Osteoblast (primary cell): ENCODE measurements around the gene KIF1B. TPM values are rescaled to one million over a fixed set of nuclear protein-coding genes. Genes with fewer than 3 reads are reported as not detected.

Experiments
- DNase-seq: peaks from one replicate; pipeline ENCODE4 v3.0.0; 2011; ENCODE audit warnings: low spot score, mixed read lengths; ENCODE audit not compliant: insufficient read length; ENCODE audit errors: missing footprints
- H2AFZ ChIP-seq: 2 replicates; pipeline ENCODE4 v1.6.0; 2011; ENCODE audit warnings: mild to moderate bottlenecking, low read length
- H3K27ac ChIP-seq: 2 replicates; pipeline ENCODE4 v1.5.1; 2011; ENCODE audit warnings: mild to moderate bottlenecking, low read depth, low read length, moderate library complexity
- H3K27me3 ChIP-seq: 2 replicates; pipeline ENCODE4 v1.6.0; 2012; ENCODE audit warnings: mild to moderate bottlenecking, control low read depth, inconsistent platforms, low read length, moderate library complexity; ENCODE audit not compliant: insufficient read depth
- H3K36me3 ChIP-seq: 2 replicates; pipeline ENCODE4 v1.5.1; 2011; ENCODE audit warnings: mild to moderate bottlenecking, low read length, control low read depth, moderate library complexity; ENCODE audit not compliant: insufficient read depth
- H3K4me1 ChIP-seq: 2 replicates; pipeline ENCODE4 v1.5.1; 2011; ENCODE audit warnings: mild to moderate bottlenecking, low read length, control low read depth, moderate library complexity; ENCODE audit not compliant: insufficient read depth
- H3K4me2 ChIP-seq: 2 replicates; pipeline ENCODE4 v1.6.0; 2011; ENCODE audit warnings: mild to moderate bottlenecking, low read length; ENCODE audit not compliant: insufficient read depth
- H3K4me3 ChIP-seq: fragments of 200-600 bp; sonication (generic); 3 replicates; pipeline ENCODE4 v1.5.1; 2012; ENCODE audit warnings: mild to moderate bottlenecking, low read length, inconsistent platforms; ENCODE audit not compliant: insufficient read depth
- H3K79me2 ChIP-seq: 2 replicates; pipeline ENCODE4 v1.6.0; 2012; ENCODE audit warnings: mild to moderate bottlenecking, low read length, control low read depth, inconsistent platforms; ENCODE audit not compliant: insufficient read depth
- H3K9me3 ChIP-seq: 2 replicates; pipeline ENCODE4 v1.5.1; 2011; ENCODE audit warnings: low read depth, low read length, control low read depth
- H4K20me1 ChIP-seq: 2 replicates; pipeline ENCODE4 v1.6.0; 2012; ENCODE audit warnings: mild to moderate bottlenecking, low read length, control low read depth; ENCODE audit not compliant: insufficient read depth
- CTCF ChIP-seq: IDR thresholded peaks from 2 replicates; pipeline ENCODE4 v1.5.1; 2011; ENCODE audit warnings: mild to moderate bottlenecking, low read depth, low read length, moderate library complexity; ENCODE audit errors: extremely low read depth
- total RNA-seq: library from RNA; depleted of rRNA; stranded (reverse); fragments of >200 nt; gene quantifications from 2 replicates; pipeline ENCODE4 v1.2.3, GENCODE V29; 2012

KIF1B gene
- total RNA-seq, 1 donor: 35.8 TPM

- H3K27me3 ChIP-seq: no peaks in the 10 kb centered on the region
- no peak overlapping the region for H2AFZ ChIP-seq
- no peak overlapping the region for H3K4me2 ChIP-seq
- no peaks in the 10 kb centered on the region for H3K4me1 ChIP-seq
- no peak overlapping the region for H3K4me3 ChIP-seq
- no peaks in the 10 kb centered on the region for H3K79me2 ChIP-seq
- no peaks in the 10 kb centered on the region for H4K20me1 ChIP-seq
- no peak for DNase-seq
- H3K36me3 ChIP-seq: no peaks in the 10 kb centered on the region
- no peak overlapping the region for H3K27ac ChIP-seq
- H3K9me3 ChIP-seq: no peaks in the 10 kb centered on the region
- TF ChIP-seq CTCF: no peak
These were observed 22.2 kb upstream of the KIF1B start for GRCh38 chr1:10188133-10188650.

GRCh38 chr1:10189659-10190058 is 20.7 kb upstream of the KIF1B start:
- Histone ChIP-seq H3K27ac (no peak overlapping the region), H3K79me2 (no peaks in the 10 kb centered on the region), H3K36me3 (no peaks in the 10 kb centered on the region), H3K4me3 (no peak overlapping the region), H3K4me1 (peaks cover 8% of the 10 kb centered on the region), H3K4me2 (no peak overlapping the region), H3K9me3 (no peaks in the 10 kb centered on the region), H4K20me1 (no peaks in the 10 kb centered on the region), H2AFZ (no peak overlapping the region), H3K27me3 (no peaks in the 10 kb centered on the region)
- DNase-seq: no peak
- no peak for TF ChIP-seq CTCF

GRCh38 chr1:10192263-10192662 is 18.1 kb upstream of the KIF1B start:
- H4K20me1 ChIP-seq: no peaks in the 10 kb centered on the region
- DNase-seq: no peak
- H3K9me3 ChIP-seq: no peaks in the 10 kb centered on the region
- no peak overlapping the region for H2AFZ ChIP-seq
- no peak overlapping the region for H3K4me3 ChIP-seq
- no peaks in the 10 kb centered on the region for H3K27me3 ChIP-seq
- H3K79me2 ChIP-seq: no peaks in the 10 kb centered on the region
- no peak for TF ChIP-seq CTCF
- no peak overlapping the region for H3K4me2 ChIP-seq
- H3K36me3 ChIP-seq: no peaks in the 10 kb centered on the region
- H3K27ac ChIP-seq: no peak overlapping the region
- H3K4me1 ChIP-seq: peaks cover 16% of the 10 kb centered on the region

- no peak for TF ChIP-seq CTCF
These were observed 17.1 kb upstream of the KIF1B start for GRCh38 chr1:10193288-10193687.

More at GRCh38 chr1:10193288-10193687, 17.1 kb upstream of the KIF1B start:
- Histone ChIP-seq H2AFZ (no peak overlapping the region), H3K79me2 (no peaks in the 10 kb centered on the region), H3K9me3 (no peaks in the 10 kb centered on the region), H3K4me3 (no peak overlapping the region), H3K27ac (no peak overlapping the region), H3K4me1 (peaks cover 16% of the 10 kb centered on the region), H3K27me3 (no peaks in the 10 kb centered on the region), H3K36me3 (no peaks in the 10 kb centered on the region), H3K4me2 (no peak overlapping the region), H4K20me1 (no peaks in the 10 kb centered on the region)
- DNase-seq: no peak
